Trophoblast cell (in vitro differentiated cells and primary cell): ENCODE measurements around the gene TFAM.

ENCODE experiments used
- DNase-seq, 2 donors: peaks; one replicate each; pipeline ENCODE4 v3.0.0-alpha.2; 2016
- H2AFZ ChIP-seq: 2 replicates; pipeline ENCODE4 v1.6.1; 2013; ENCODE audit warnings: low read length, moderate library complexity, mild to moderate bottlenecking; ENCODE audit not compliant: insufficient read depth, poor library complexity
- H2AK5ac ChIP-seq: 2 replicates; pipeline ENCODE4 v1.6.1; 2013; ENCODE audit warnings: mild to moderate bottlenecking, low read length
- H2BK120ac ChIP-seq: 2 replicates; pipeline ENCODE4 v1.6.1; 2013; ENCODE audit warnings: low read length, mild to moderate bottlenecking, moderate library complexity; ENCODE audit not compliant: insufficient read depth, poor library complexity
- H2BK12ac ChIP-seq: 2 replicates; pipeline ENCODE4 v1.6.1; 2013; ENCODE audit warnings: mild to moderate bottlenecking, low read length, moderate library complexity
- H2BK5ac ChIP-seq: 2 replicates; pipeline ENCODE4 v1.6.1; 2013; ENCODE audit warnings: low read length, low read depth, moderate library complexity, mild to moderate bottlenecking; ENCODE audit not compliant: poor library complexity
- H3K14ac ChIP-seq: 2 replicates; pipeline ENCODE4 v1.6.1; 2013; ENCODE audit warnings: mild to moderate bottlenecking, low read length
- H3K18ac ChIP-seq: 2 replicates; pipeline ENCODE4 v1.6.1; 2013; ENCODE audit warnings: mild to moderate bottlenecking, low read length
- H3K23ac ChIP-seq: 2 replicates; pipeline ENCODE4 v1.6.1; 2013; ENCODE audit warnings: low read length
- H3K27ac ChIP-seq: 2 replicates; pipeline ENCODE4 v1.5.1; 2013; ENCODE audit warnings: low read depth, mild to moderate bottlenecking, inconsistent platforms, low read length, moderate library complexity
- H3K27me3 ChIP-seq: 2 replicates; pipeline ENCODE4 v1.6.1; 2013; ENCODE audit warnings: inconsistent platforms, mild to moderate bottlenecking, low read length, moderate library complexity; ENCODE audit not compliant: insufficient read depth
- H3K36me3 ChIP-seq, 2 experiments: 1 replicate in 1 of 2; 2 replicates in 1 of 2; pipeline ENCODE4 v1.6.1; 2013; ENCODE audit warnings: low read length in 2 of 2, mild to moderate bottlenecking in 2 of 2, moderate library complexity in 1 of 2; ENCODE audit not compliant: insufficient read depth in 2 of 2, control insufficient read depth in 1 of 2
- H3K4ac ChIP-seq: 2 replicates; pipeline ENCODE4 v1.6.1; 2013; ENCODE audit warnings: low read depth, mild to moderate bottlenecking, low read length, moderate library complexity
- H3K4me1 ChIP-seq, 2 experiments: 1 replicate in 1 of 2; 2 replicates in 1 of 2; pipeline ENCODE4 v1.6.1; 2013; ENCODE audit warnings: low read length in 2 of 2, mild to moderate bottlenecking in 2 of 2, moderate library complexity in 1 of 2; ENCODE audit not compliant: insufficient read depth in 2 of 2, control insufficient read depth in 1 of 2
- H3K4me2 ChIP-seq: 2 replicates; pipeline ENCODE4 v1.6.1; 2013; ENCODE audit warnings: inconsistent platforms, mild to moderate bottlenecking, low read length, moderate library complexity
- H3K4me3 ChIP-seq: 2 replicates; pipeline ENCODE4 v1.5.1; 2013; ENCODE audit warnings: mild to moderate bottlenecking, low read depth, low read length, inconsistent platforms
- H3K79me1 ChIP-seq: one replicate; pipeline ENCODE4 v1.6.1; 2013; ENCODE audit warnings: low read length
- H3K79me2 ChIP-seq: 2 replicates; pipeline ENCODE4 v1.6.1; 2013; ENCODE audit warnings: low read length, mild to moderate bottlenecking; ENCODE audit not compliant: control insufficient read depth, insufficient read depth, poor library complexity
- H3K9ac ChIP-seq: 2 replicates; pipeline ENCODE4 v1.6.1; 2013; ENCODE audit warnings: mild to moderate bottlenecking, low read length
- H3K9me3 ChIP-seq: 2 replicates; pipeline ENCODE4 v1.6.1; 2013; ENCODE audit warnings: low read depth, mild to moderate bottlenecking, control low read depth, inconsistent platforms, low read length; ENCODE audit not compliant: insufficient read depth
- H4K12ac ChIP-seq: 2 replicates; pipeline ENCODE4 v1.6.1; 2013; ENCODE audit warnings: low read depth, mild to moderate bottlenecking, low read length, moderate library complexity
- H4K8ac ChIP-seq: 2 replicates; pipeline ENCODE4 v1.6.1; 2013; ENCODE audit warnings: low read depth, mild to moderate bottlenecking, low read length, moderate library complexity
- H4K91ac ChIP-seq: one replicate; pipeline ENCODE4 v1.6.1; 2013; ENCODE audit warnings: low read depth, mild to moderate bottlenecking, low read length, moderate library complexity
- WGBS: extraction: QIAGEN DNeasy Blood & Tissue Kit; methylation state at CpG from one replicate; pipeline ENCODE4 v1.1.7; 2013; ENCODE audit warnings: missing lambda C conversion rate; ENCODE audit not compliant: insufficient read length, insufficient coverage; ENCODE audit errors: extremely low coverage; 5-methylcytosine and 5-hydroxymethylcytosine counted together

TFAM gene

GRCh38 chr10:58436071-58436470 lies 50.9 kb downstream of the TFAM start:
- Histone ChIP-seq H3K4ac (no peak overlapping the region), H3K27me3 (no peaks in the 10 kb centered on the region), H2BK12ac (no peak overlapping the region), H3K18ac (no peak overlapping the region), H2AK5ac (no peak overlapping the region), H3K4me1 (peaks cover 0 to 6% of the 10 kb centered on the region in 2 experiments), H3K23ac (no peak overlapping the region), H2BK120ac (no peak overlapping the region), H4K12ac (no peak overlapping the region), H3K9me3 (no peaks in the 10 kb centered on the region), H2BK5ac (no peak overlapping the region), H3K79me1 (peaks cover 4% of the 10 kb centered on the region), H3K4me2 (no peak overlapping the region), H4K91ac (no peak overlapping the region), H3K79me2 (no peaks in the 10 kb centered on the region), H3K9ac (no peak overlapping the region), H4K8ac (no peak overlapping the region), H3K27ac (peak overlapping the region; percentile 85), H3K4me3 (no peak overlapping the region), H3K14ac (no peak overlapping the region), H3K36me3 (no peaks in the 10 kb centered on the region), H2AFZ (no peak overlapping the region)
- WGBS, result no CpG with 5 or more reads among the region's 4 CpGs
- peak; percentile 77 to 98 for DNase-seq

GRCh38 chr10:58438340-58438871 lies 53.2 kb downstream of the TFAM start:
- Histone ChIP-seq H3K18ac (no peak overlapping the region), H3K27ac (no peak overlapping the region), H3K79me2 (no peaks in the 10 kb centered on the region), H2AK5ac (no peak overlapping the region), H3K4me1 (peaks cover 0 to 6% of the 10 kb centered on the region in 2 experiments), H2AFZ (no peak overlapping the region), H3K79me1 (peaks cover 4% of the 10 kb centered on the region), H3K9ac (no peak overlapping the region), H4K8ac (no peak overlapping the region), H3K27me3 (no peaks in the 10 kb centered on the region), H3K4me3 (no peak overlapping the region), H3K4ac (no peak overlapping the region), H4K91ac (no peak overlapping the region), H3K36me3 (no peaks in the 10 kb centered on the region), H3K4me2 (no peak overlapping the region), H2BK5ac (no peak overlapping the region), H3K23ac (no peak overlapping the region), H2BK120ac (no peak overlapping the region), H2BK12ac (no peak overlapping the region), H3K14ac (no peak overlapping the region), H3K9me3 (no peaks in the 10 kb centered on the region), H4K12ac (no peak overlapping the region)
- DNase-seq, result peak in 1 of 2 donors; percentile 64
- no CpG with 5 or more reads among the region's 3 CpGs for WGBS

GRCh38 chr10:58438986-58439385 lies 53.8 kb downstream of the TFAM start:
- Histone ChIP-seq H3K79me1 (peaks cover 4% of the 10 kb centered on the region), H3K4me3 (no peak overlapping the region), H3K4me2 (no peak overlapping the region), H2AK5ac (no peak overlapping the region), H4K12ac (no peak overlapping the region), H3K79me2 (no peaks in the 10 kb centered on the region), H2AFZ (no peak overlapping the region), H2BK120ac (no peak overlapping the region), H2BK12ac (peak overlapping the region; percentile 73), H3K9ac (no peak overlapping the region), H3K9me3 (no peaks in the 10 kb centered on the region), H3K27ac (no peak overlapping the region), H3K14ac (no peak overlapping the region), H3K18ac (no peak overlapping the region), H3K27me3 (no peaks in the 10 kb centered on the region), H3K23ac (no peak overlapping the region), H3K4me1 (peaks cover 0 to 6% of the 10 kb centered on the region in 2 experiments), H4K91ac (no peak overlapping the region), H3K36me3 (no peaks in the 10 kb centered on the region), H4K8ac (no peak overlapping the region), H3K4ac (no peak overlapping the region), H2BK5ac (no peak overlapping the region)
- no CpG with 5 or more reads among the region's 1 CpG for WGBS
- DNase-seq, result no peak

GRCh38 chr10:58439632-58440364 lies 54.6 kb downstream of the TFAM start:
- Histone ChIP-seq H3K4me2 (no peak overlapping the region), H3K79me2 (no peaks in the 10 kb centered on the region), H3K14ac (no peak overlapping the region), H3K4ac (no peak overlapping the region), H2BK12ac (peak overlapping the region; percentile 44), H3K4me3 (no peak overlapping the region), H2AFZ (no peak overlapping the region), H4K12ac (no peak overlapping the region), H3K9ac (no peak overlapping the region), H3K18ac (no peak overlapping the region), H2BK5ac (no peak overlapping the region), H3K4me1 (peaks cover 0 to 6% of the 10 kb centered on the region in 2 experiments), H3K79me1 (peaks cover 4% of the 10 kb centered on the region), H4K8ac (no peak overlapping the region), H4K91ac (no peak overlapping the region), H3K9me3 (no peaks in the 10 kb centered on the region), H3K23ac (no peak overlapping the region), H3K36me3 (no peaks in the 10 kb centered on the region), H3K27ac (no peak overlapping the region), H2BK120ac (no peak overlapping the region), H2AK5ac (no peak overlapping the region), H3K27me3 (no peaks in the 10 kb centered on the region)
- no CpG with 5 or more reads among the region's 5 CpGs for WGBS
- no peak for DNase-seq
